22Rv1 (cell line): ENCODE measurements around the gene CCNK.
A peak's percentile ranks its signal among the peaks of the same experiment; 100 is the strongest.

Experiments
- H3K27ac ChIP-seq: fragments of 450-650 bp; 2 replicates; pipeline ENCODE4 v1.5.1; 2017
- CTCF ChIP-seq: fragments of 450-650 bp; IDR thresholded peaks from 2 replicates; pipeline ENCODE4 v1.5.1; 2017; ENCODE audit warnings: mild to moderate bottlenecking
- ZFX ChIP-seq: fragments of 450-650 bp; IDR thresholded peaks from 2 replicates; pipeline ENCODE4 v1.6.1; 2017; ENCODE audit warnings: antibody characterized with exemption, borderline replicate concordance

CCNK gene

GRCh38 chr14:99516871-99517642 lies 35.8 kb downstream of the CCNK start:
- TF ChIP-seq ZFX (no peak), CTCF (no peak)
- no peak overlapping the region for H3K27ac ChIP-seq

- TF ChIP-seq CTCF: no peak
- TF ChIP-seq ZFX: no peak
Measured at GRCh38 chr14:99517643-99518381, 36.6 kb downstream of the CCNK start.

GRCh38 chr14:99518441-99519346 lies 37.5 kb downstream of the CCNK start:
- TF ChIP-seq CTCF (peak; percentile 90), ZFX (no peak)
- no peak overlapping the region for H3K27ac ChIP-seq

More at GRCh38 chr14:99517643-99518381, 36.6 kb downstream of the CCNK start:
- no peak overlapping the region for H3K27ac ChIP-seq

- TF ChIP-seq CTCF (no peak), ZFX (no peak)
- H3K27ac ChIP-seq: no peak overlapping the region
Measured at GRCh38 chr14:99519347-99519881, 38.2 kb downstream of the CCNK start.

GRCh38 chr14:99519931-99520421 lies 38.8 kb downstream of the CCNK start:
- TF ChIP-seq CTCF: no peak
- no peak for TF ChIP-seq ZFX
- H3K27ac ChIP-seq: no peak overlapping the region

GRCh38 chr14:99520571-99521081 lies 39.4 kb downstream of the CCNK start:
- TF ChIP-seq ZFX: no peak
- no peak for TF ChIP-seq CTCF
- H3K27ac ChIP-seq: no peak overlapping the region
